Body of pancreas (tissue), 4 donors: ENCODE results near the gene USP7. TPM values are rescaled to one million over a fixed set of nuclear protein-coding genes. Genes with fewer than 3 reads are reported as not detected.
A peak's percentile ranks its signal among the peaks of the same experiment; 100 is the strongest.

ENCODE experiments used
- ATAC-seq: fragments of 150-250 bp; one replicate; pipeline ENCODE4 v1.9.1; 2016
- DNase-seq, 4 donors: peaks; one replicate each; pipeline ENCODE4 v3.0.0-alpha.2; 2019
- H3K27ac ChIP-seq, 4 donors: fragments of 200-600 bp; sonication (generic); 1 replicate in 3 of 4; 2 replicates in 1 of 4; pipeline versions ENCODE4 v1.5.1 to v1.6.1; 2016 to 2019; ENCODE audit warnings: mild to moderate bottlenecking in 1 of 4, mixed read lengths in 1 of 4, moderate library complexity in 1 of 4
- H3K27me3 ChIP-seq, 2 donors: fragments of 200-600 bp; sonication (generic); one replicate each; pipeline ENCODE4 v1.6.0; 2016; ENCODE audit warnings: mild to moderate bottlenecking in 1 of 2
- H3K36me3 ChIP-seq, 2 donors: fragments of 200-600 bp; sonication (generic); replicated peaks in 1 of 2; 2 replicates each; pipeline ENCODE4 v1.5.1; 2016; ENCODE audit warnings: low read depth in 2 of 2; ENCODE audit not compliant: insufficient read depth in 1 of 2
- H3K4me1 ChIP-seq: fragments of 200-600 bp; sonication (generic); one replicate; pipeline ENCODE4 v1.6.0; 2016
- H3K4me3 ChIP-seq, 2 donors: fragments of 200-600 bp; sonication (generic); 1 replicate in 1 of 2; 2 replicates in 1 of 2; pipeline ENCODE4 v1.5.1; 2016 to 2019
- H3K9me3 ChIP-seq, 3 donors: fragments of 200-600 bp; sonication (generic); 1 replicate in 2 of 3; 2 replicates in 1 of 3; pipeline ENCODE4 v1.5.1; 2016
- CTCF ChIP-seq, 7 experiments: fragments of 450-650 bp in 4 of 7; fragments of 200-600 bp in 3 of 7; sonication (generic) in 3 of 7; IDR thresholded peaks; one replicate each; pipeline ENCODE4 v1.5.1; 2016 to 2019; ENCODE audit warnings: antibody characterized with exemption in 7 of 7
- POLR2A ChIP-seq, 3 donors: fragments of 450-650 bp; IDR thresholded peaks; one replicate each; pipeline ENCODE4 v1.6.1; 2016; ENCODE audit warnings: antibody characterized with exemption in 3 of 3, mild to moderate bottlenecking in 2 of 3
- WGBS, 2 donors: methylation state at CpG; one replicate each; pipeline ENCODE4 v1.1.5; 2017; 5-methylcytosine and 5-hydroxymethylcytosine counted together
- intact Hi-C: fragments of 100-400 bp; cut with DNase I; formaldehyde crosslinking; loops from one replicate; pipeline ENCODE4 v1.15.1; 2023
- total RNA-seq, 2 donors: library from RNA; depleted of rRNA; stranded (reverse); fragments of >200 nt; gene quantifications; one replicate each; pipeline ENCODE4 v1.1.0, GENCODE V29; 2016

Gene USP7
- total RNA-seq, 2 donors from 2014 or later = 36.1 to 38.2 TPM

DNA sequence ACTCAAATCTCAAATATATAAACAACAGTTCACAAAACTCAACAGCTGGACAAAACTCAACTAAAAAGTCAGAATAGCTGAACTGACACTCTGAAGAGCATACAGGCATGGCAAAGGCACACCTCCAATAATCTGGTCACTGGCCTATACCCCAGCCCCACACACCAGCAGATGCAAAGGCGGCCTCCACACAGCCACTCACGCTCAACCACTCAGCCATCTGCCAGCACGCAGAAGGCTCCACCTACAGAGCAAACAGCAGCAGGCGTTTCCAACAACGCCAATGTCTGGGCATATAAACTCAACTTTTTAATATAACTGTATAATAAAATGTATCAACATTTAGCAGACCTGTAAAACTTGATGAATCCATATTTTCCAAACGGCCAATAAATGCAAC is 17.2 kb downstream of the USP7 start:
- H3K27ac ChIP-seq = no peak overlapping the region
- peaks cover 81% of the 10 kb centered on the region for H3K4me1 ChIP-seq
- no peak for ATAC-seq
- no peak overlapping the region for H3K4me3 ChIP-seq
- no peak for TF ChIP-seq POLR2A (IDR thresholded peaks at IDR 0.05)
- DNase-seq = peak in 3 of 4 donors; percentile 17 to 38 (median 36)
- intact Hi-C loops = no loop called here
- no peaks in the 10 kb centered on the region for H3K9me3 ChIP-seq
- H3K36me3 ChIP-seq = no peaks in the 10 kb centered on the region
- 18 to 40% methylated on average over 6 of the region's 6 CpGs for WGBS, 2 donors
- H3K27me3 ChIP-seq = no peaks in the 10 kb centered on the region

- ATAC-seq (no peak), DNase-seq (no peak)
- WGBS, 2 donors = 86 to 87% methylated on average over 3 of the region's 3 CpGs
- no peaks in the 10 kb centered on the region for H3K36me3 ChIP-seq
- no peaks in the 10 kb centered on the region for H3K9me3 ChIP-seq
- no peaks in the 10 kb centered on the region for H3K27me3 ChIP-seq
- intact Hi-C loops = no loop called here
- no peak overlapping the region for H3K4me3 ChIP-seq
- no peak for TF ChIP-seq CTCF (IDR thresholded peaks at IDR 0.05)
- TF ChIP-seq POLR2A (IDR thresholded peaks at IDR 0.05) = no peak
- peaks cover 74% of the 10 kb centered on the region for H3K4me1 ChIP-seq
- no peak overlapping the region for H3K27ac ChIP-seq
Measured at GRCh38 chr16:8945626-8946296, 17.9 kb downstream of the USP7 start.

- Histone ChIP-seq H3K27me3 (no peaks in the 10 kb centered on the region), H3K4me3 (no peak overlapping the region), H3K9me3 (no peaks in the 10 kb centered on the region), H3K4me1 (peaks cover 75% of the 10 kb centered on the region), H3K27ac (no peak overlapping the region), H3K36me3 (no peaks in the 10 kb centered on the region)
- intact Hi-C loops = no loop called here
- WGBS, 2 donors = 63 to 70% methylated on average over 5 of the region's 5 CpGs
- DNase-seq (no peak), ATAC-seq (no peak)
- TF ChIP-seq CTCF (IDR thresholded peaks at IDR 0.05) (no peak), POLR2A (IDR thresholded peaks at IDR 0.05) (no peak)
Measured at GRCh38 chr16:8943966-8944759, 19.5 kb downstream of the USP7 start.

GRCh38 chr16:8943001-8943763 is 20.5 kb downstream of the USP7 start:
- Histone ChIP-seq H3K36me3 (no peaks in the 10 kb centered on the region), H3K27me3 (no peaks in the 10 kb centered on the region), H3K27ac (no peak overlapping the region), H3K4me1 (peaks cover 84% of the 10 kb centered on the region), H3K4me3 (no peak overlapping the region), H3K9me3 (no peaks in the 10 kb centered on the region)
- TF ChIP-seq CTCF (IDR thresholded peaks at IDR 0.05) (no peak), POLR2A (IDR thresholded peaks at IDR 0.05) (no peak)
- DNase-seq (no peak), ATAC-seq (no peak)
- intact Hi-C loops = no loop called here
- 74 to 77% methylated on average over 14 of the region's 14 CpGs for WGBS, 2 donors

- no peaks in the 10 kb centered on the region for H3K36me3 ChIP-seq
- intact Hi-C loops = no loop called here
- no peaks in the 10 kb centered on the region for H3K27me3 ChIP-seq
- ATAC-seq (no peak), DNase-seq (no peak)
- no peaks in the 10 kb centered on the region for H3K9me3 ChIP-seq
- no peak overlapping the region for H3K4me3 ChIP-seq
- WGBS, 2 donors = 70 to 73% methylated on average over 7 to 11 of the region's 11 CpGs
- H3K4me1 ChIP-seq = peaks cover 83% of the 10 kb centered on the region
- H3K27ac ChIP-seq = no peak overlapping the region
- no peak for TF ChIP-seq CTCF (IDR thresholded peaks at IDR 0.05)
Measured at GRCh38 chr16:8941718-8942344, 21.9 kb downstream of the USP7 start.
